ENCODE data around the gene APCDD1L. TPM values are rescaled to one million over a fixed set of nuclear protein-coding genes. Genes with fewer than 3 reads are reported as not detected.

Gene APCDD1L
- total and polyA plus RNA-seq, 9 donors, result 0.08 to 0.62 TPM; not detected in 7

- Histone ChIP-seq H3K4me3 (no peak overlapping the region), H3K27ac (no peak overlapping the region), H3K4me1 (ENCODE audit: insufficient read depth) (no peaks in the 10 kb centered on the region), H3K9me3 (no peaks in the 10 kb centered on the region), H3K27me3 (no peaks in the 10 kb centered on the region), H3K36me3 (no peaks in the 10 kb centered on the region)
- no peak for DNase-seq
- TF ChIP-seq, protein P1, sequence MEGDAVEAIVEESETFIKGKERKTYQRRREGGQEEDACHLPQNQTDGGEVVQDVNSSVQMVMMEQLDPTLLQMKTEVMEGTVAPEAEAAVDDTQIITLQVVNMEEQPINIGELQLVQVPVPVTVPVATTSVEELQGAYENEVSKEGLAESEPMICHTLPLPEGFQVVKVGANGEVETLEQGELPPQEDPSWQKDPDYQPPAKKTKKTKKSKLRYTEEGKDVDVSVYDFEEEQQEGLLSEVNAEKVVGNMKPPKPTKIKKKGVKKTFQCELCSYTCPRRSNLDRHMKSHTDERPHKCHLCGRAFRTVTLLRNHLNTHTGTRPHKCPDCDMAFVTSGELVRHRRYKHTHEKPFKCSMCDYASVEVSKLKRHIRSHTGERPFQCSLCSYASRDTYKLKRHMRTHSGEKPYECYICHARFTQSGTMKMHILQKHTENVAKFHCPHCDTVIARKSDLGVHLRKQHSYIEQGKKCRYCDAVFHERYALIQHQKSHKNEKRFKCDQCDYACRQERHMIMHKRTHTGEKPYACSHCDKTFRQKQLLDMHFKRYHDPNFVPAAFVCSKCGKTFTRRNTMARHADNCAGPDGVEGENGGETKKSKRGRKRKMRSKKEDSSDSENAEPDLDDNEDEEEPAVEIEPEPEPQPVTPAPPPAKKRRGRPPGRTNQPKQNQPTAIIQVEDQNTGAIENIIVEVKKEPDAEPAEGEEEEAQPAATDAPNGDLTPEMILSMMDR (IDR thresholded peaks at IDR 0.05), result no peak
- no peak for TF ChIP-seq EP300 (IDR thresholded peaks at IDR 0.05)
- TF ChIP-seq POLR2A (IDR thresholded peaks at IDR 0.05), result no peak
- intact Hi-C loops (cut with DNase I), result no loop called here
- 92 to 94% (median 93%) methylated on average over 16 of the region's 16 CpGs for WGBS, 3 donors
Observed at GRCh38 chr20:58497076-58497641, 18.0 kb downstream of the APCDD1L start.

DNA sequence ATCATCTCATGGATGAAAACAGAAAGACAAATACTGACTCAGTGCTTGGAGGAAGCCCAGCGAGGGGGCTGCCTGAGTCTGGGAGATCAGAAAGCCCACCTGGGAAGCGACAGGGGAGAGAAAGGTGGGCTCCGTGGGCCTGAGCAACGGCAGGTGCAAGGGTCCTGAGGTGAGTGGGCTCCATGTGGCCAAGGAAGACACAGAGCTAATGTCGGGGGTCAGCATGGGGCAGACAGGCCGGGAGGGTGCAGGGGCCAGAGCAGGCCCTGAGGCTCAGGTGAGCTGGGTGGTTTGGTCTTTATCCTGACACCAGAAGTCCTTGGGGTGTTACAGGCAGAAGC, 18.8 kb downstream of the APCDD1L start:
- Histone ChIP-seq H3K4me3 (no peak overlapping the region), H3K4me1 (ENCODE audit: insufficient read depth) (no peaks in the 10 kb centered on the region), H3K27ac (no peak overlapping the region), H3K27me3 (no peaks in the 10 kb centered on the region), H3K9me3 (no peaks in the 10 kb centered on the region), H3K36me3 (no peaks in the 10 kb centered on the region)
- no peak for DNase-seq
- intact Hi-C loops (cut with DNase I), result no loop called here
- WGBS, 3 donors, result 92 to 97% (median 93%) methylated on average over 6 of the region's 6 CpGs
- TF ChIP-seq, protein P1 (IDR thresholded peaks at IDR 0.05), result no peak
- TF ChIP-seq POLR2A (IDR thresholded peaks at IDR 0.05) (no peak), EP300 (IDR thresholded peaks at IDR 0.05) (no peak)

- intact Hi-C loops (cut with DNase I), result no loop called here
- 92 to 96% (median 95%) methylated on average over 15 of the region's 15 CpGs for WGBS, 3 donors
- Histone ChIP-seq H3K27me3 (no peaks in the 10 kb centered on the region), H3K27ac (no peak overlapping the region), H3K36me3 (no peaks in the 10 kb centered on the region), H3K9me3 (no peaks in the 10 kb centered on the region), H3K4me1 (ENCODE audit: insufficient read depth) (no peaks in the 10 kb centered on the region), H3K4me3 (no peak overlapping the region)
- DNase-seq, result no peak
- TF ChIP-seq EP300 (IDR thresholded peaks at IDR 0.05) (no peak), POLR2A (IDR thresholded peaks at IDR 0.05) (no peak)
- TF ChIP-seq, protein P1 (IDR thresholded peaks at IDR 0.05), result no peak
Observed at GRCh38 chr20:58495623-58496428, 19.4 kb downstream of the APCDD1L start.

- 92 to 93% (median 92%) methylated on average over 13 of the region's 13 CpGs for WGBS, 3 donors
- no peak for TF ChIP-seq POLR2A (IDR thresholded peaks at IDR 0.05)
- TF ChIP-seq, protein P1 (IDR thresholded peaks at IDR 0.05), result no peak
- no peak for TF ChIP-seq EP300 (IDR thresholded peaks at IDR 0.05)
- H3K9me3 ChIP-seq, result no peaks in the 10 kb centered on the region
- H3K27ac ChIP-seq, result no peak overlapping the region
- H3K4me3 ChIP-seq, result no peak overlapping the region
- DNase-seq, result no peak
- intact Hi-C loops (cut with DNase I), result no loop called here
- H3K36me3 ChIP-seq, result no peaks in the 10 kb centered on the region
- H3K27me3 ChIP-seq, result no peaks in the 10 kb centered on the region
- no peaks in the 10 kb centered on the region for H3K4me1 ChIP-seq (ENCODE audit: insufficient read depth)
Observed at GRCh38 chr20:58494923-58495622, 20.1 kb downstream of the APCDD1L start.
